Astrocyte of the spinal cord (primary cell): ENCODE measurements around the gene SIRT3.
"Not testable (repeated sequence)": the region's sequence is repeated elsewhere in the genome, so short reads cannot be mapped to it uniquely, and the experiment has no call there.

Source experiments
- DNase-seq: peaks from one replicate; pipeline ENCODE4 v3.0.0; 2011; ENCODE audit warnings: low read depth, low spot score
- H3K4me3 ChIP-seq: 2 replicates; pipeline ENCODE4 v1.5.1; 2011; ENCODE audit warnings: low read depth, mild to moderate bottlenecking, low read length, moderate library complexity
- CTCF ChIP-seq: IDR thresholded peaks from 2 replicates; pipeline ENCODE4 v1.5.1; 2012; ENCODE audit warnings: low read depth, mild to moderate bottlenecking, low read length, inconsistent platforms
- in situ Hi-C: cut with HindIII; loops from 2 replicates; pipeline ENCODE4 v1.10.0; 2017; ENCODE audit warnings: low sequenced_read_pairs

Gene SIRT3

DNA sequence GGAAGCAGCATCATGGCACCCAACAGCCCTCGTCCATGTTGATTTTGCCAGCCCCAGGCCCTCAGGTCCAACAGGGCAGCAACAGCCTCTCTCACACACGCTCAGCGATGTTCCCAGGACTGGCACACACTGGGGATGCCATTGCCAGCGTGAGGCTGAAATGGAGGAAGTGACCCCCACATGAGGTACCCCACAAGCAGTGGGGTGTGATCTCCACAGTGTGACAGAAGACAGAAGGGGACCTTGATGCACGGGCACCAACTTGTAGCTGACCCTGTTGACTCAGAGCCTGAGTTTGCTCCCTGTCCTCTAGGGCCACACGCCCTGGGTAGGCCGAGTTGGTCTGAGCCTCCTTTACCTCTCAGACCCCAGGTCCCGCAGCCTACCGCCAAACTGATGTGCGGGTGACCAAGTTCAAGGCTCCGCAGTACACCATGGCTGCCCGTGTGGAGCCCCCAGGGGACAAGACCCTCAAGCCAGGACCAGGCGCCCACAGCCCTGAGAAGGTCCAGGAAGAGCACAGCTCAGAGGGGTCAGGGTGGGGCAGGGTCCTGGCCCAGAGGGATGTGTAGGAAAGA, 37.0 kb downstream of the SIRT3 start:
- H3K4me3 ChIP-seq: no peak overlapping the region
- TF ChIP-seq CTCF: no peak
- DNase-seq: no peak
- in situ Hi-C loops: no loop called here

- TF ChIP-seq CTCF: no peak
- H3K4me3 ChIP-seq: no peak overlapping the region
- DNase-seq: no peak
- in situ Hi-C loops: no loop called here
These were observed 37.8 kb downstream of the SIRT3 start for GRCh38 chr11:198236-198806.

DNA sequence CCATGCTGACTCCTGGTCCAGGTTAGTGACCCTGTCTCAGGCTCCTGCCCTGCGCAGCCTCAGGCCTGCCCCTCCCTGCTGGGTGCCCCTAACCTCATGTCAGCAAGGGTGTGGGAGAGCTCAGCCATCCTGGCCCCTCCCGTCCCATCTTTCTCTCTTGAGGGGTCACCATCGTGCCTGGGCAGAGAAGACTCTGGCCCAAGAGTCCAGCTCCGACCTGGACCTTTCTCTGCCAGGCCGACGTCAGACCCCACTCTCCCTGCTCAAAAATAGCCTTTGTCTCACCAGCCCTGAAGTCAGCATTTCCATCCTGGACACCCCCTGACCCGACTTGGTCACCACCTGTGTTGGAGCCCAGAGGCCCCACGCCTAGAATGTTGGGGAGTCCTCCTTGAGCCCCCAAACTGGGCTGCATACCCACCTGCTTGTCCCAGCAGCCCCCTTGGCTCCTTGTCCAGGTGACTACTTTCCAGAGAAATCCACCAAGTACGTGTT, 38.4 kb downstream of the SIRT3 start:
- no peak for DNase-seq
- in situ Hi-C loops: no loop called here
- no peak for TF ChIP-seq CTCF
- no peak overlapping the region for H3K4me3 ChIP-seq

GRCh38 chr11:196786-197731, 39.1 kb downstream of the SIRT3 start:
- no peak for DNase-seq
- in situ Hi-C loops: no loop called here
- TF ChIP-seq CTCF: no peak
- H3K4me3 ChIP-seq: no peak overlapping the region

DNA sequence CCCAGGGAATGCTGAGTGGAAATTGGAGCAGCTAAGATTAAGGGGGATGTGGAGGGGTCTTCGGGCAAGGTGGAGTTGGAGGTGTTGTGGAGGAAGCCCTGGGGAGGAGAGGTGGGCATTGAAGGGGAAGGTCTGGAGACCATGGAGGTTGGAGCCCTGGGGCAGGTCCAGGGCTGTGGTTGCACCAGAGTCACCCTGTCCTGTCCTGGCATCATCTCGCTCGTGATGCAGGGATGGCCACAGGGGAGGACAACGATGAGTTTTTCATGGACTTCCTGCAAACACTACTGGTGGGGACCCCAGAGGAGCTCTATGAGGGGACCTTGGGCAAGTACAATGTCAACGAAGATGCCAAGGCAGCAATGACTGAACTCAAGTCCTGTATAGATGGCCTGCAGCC, 42.7 kb downstream of the SIRT3 start:
- H3K4me3 ChIP-seq, in situ Hi-C loops, DNase-seq: not testable (repeated sequence)

GRCh38 chr11:192674-193128, 43.4 kb downstream of the SIRT3 start, which contains the start of gene SCGB1C1:
Gene SCGB1C1, plus strand, starts transcription at chr11:193078. Its CDS starts 22 bp downstream, at chr11:193100.
- DNase-seq, H3K4me3 ChIP-seq, in situ Hi-C loops: not testable (repeated sequence)

DNA sequence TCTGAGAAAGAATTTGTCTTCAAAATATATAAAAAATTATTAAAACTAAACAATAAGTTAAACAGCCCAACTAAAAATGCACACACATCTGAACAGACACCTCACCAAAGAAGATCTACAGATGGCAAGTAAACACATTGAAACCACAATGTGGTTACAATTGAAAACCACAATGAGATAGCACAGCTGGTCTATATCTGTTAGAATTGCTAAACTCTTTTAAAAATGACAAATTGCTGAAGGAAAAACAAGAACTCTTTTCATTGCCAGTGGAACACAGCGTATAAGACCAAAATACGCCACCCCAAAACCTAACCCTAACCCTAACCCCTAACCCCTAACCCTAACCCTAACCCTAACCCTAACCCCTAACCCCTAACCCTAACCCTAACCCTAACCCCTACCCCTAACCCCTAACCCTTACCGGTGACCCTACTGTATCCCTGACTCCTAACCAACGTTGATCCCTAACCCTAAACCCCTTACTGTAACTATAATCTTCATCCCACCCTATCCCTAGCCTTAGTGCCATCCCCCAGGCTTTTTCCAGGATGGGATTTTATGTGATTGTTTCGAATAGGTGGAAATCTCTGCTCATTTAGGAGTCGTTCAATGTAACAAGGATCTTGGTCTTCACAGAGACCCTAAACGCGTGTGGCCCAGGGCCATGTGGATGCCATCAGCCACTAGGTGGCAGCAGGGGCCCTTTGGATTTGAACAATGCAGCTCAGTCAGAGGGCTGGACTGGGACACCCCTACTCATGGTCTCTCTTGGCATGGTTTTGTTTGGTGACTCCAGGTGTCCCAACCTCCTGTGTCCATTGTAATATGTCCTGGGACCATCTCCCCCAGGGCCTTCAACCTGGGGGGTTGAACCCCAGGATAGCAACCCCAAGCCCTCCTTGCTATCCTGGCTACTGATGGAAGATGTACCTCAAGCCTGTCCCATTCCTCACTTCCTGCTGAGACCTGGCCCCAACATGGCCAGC, 44.4 kb downstream of the SIRT3 start:
- in situ Hi-C loops, DNase-seq, H3K4me3 ChIP-seq: not testable (repeated sequence)
- peak; percentile 1 for TF ChIP-seq CTCF

GRCh38 chr11:190546-190945, 45.6 kb downstream of the SIRT3 start:
- DNase-seq, in situ Hi-C loops, H3K4me3 ChIP-seq: not testable (repeated sequence)
